Upper lobe of left lung (tissue), 4 donors: ENCODE measurements around the gene RGS11.

Source experiments
- EP300 ChIP-seq, 4 donors: sonication (generic); formaldehyde crosslinking; IDR thresholded peaks; one replicate each; pipeline ENCODE4 v1.5.1; 2017; ENCODE audit warnings: antibody characterized with exemption in 4 of 4, control low read depth in 2 of 4
- POLR2A ChIP-seq, 4 donors: fragments of 450-650 bp; IDR thresholded peaks; one replicate each; pipeline ENCODE4 v1.5.1; 2016 to 2017; ENCODE audit warnings: antibody characterized with exemption in 4 of 4, mild to moderate bottlenecking in 2 of 4
- POLR2AphosphoS5 ChIP-seq, 2 donors: sonication (generic); formaldehyde crosslinking; IDR thresholded peaks; one replicate each; pipeline ENCODE4 v1.5.1; 2017; ENCODE audit warnings: antibody characterized with exemption in 2 of 2
- TF ChIP-seq, protein P1 (sequence below), 6 experiments: fragments of 450-650 bp in 4 of 6; fragments of 200-600 bp in 2 of 6; sonication (generic) in 2 of 6; IDR thresholded peaks; one replicate each; pipeline ENCODE4 v1.5.1; 2016 to 2019; ENCODE audit warnings: antibody characterized with exemption in 6 of 6

DNA sequence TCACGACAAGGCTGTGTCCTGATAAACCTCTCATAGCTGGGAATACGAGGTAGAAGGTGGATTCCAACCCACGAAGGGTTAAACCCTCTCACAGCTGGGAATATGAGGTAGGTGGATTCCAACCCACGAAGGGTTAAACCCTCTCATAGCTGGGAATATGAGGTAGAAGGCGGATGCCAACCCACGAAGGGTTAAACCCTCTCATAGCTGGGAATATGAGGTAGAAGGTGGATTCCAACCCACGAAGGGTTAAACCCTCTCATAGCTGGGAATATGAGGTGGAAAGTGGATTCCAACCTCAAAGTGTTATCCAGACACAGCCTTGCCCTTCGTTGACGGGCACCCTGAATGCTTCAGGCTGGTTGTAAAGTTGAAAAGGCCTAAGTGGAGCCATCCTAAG is 45.8 kb upstream of the RGS11 start:
- TF ChIP-seq, protein P1, sequence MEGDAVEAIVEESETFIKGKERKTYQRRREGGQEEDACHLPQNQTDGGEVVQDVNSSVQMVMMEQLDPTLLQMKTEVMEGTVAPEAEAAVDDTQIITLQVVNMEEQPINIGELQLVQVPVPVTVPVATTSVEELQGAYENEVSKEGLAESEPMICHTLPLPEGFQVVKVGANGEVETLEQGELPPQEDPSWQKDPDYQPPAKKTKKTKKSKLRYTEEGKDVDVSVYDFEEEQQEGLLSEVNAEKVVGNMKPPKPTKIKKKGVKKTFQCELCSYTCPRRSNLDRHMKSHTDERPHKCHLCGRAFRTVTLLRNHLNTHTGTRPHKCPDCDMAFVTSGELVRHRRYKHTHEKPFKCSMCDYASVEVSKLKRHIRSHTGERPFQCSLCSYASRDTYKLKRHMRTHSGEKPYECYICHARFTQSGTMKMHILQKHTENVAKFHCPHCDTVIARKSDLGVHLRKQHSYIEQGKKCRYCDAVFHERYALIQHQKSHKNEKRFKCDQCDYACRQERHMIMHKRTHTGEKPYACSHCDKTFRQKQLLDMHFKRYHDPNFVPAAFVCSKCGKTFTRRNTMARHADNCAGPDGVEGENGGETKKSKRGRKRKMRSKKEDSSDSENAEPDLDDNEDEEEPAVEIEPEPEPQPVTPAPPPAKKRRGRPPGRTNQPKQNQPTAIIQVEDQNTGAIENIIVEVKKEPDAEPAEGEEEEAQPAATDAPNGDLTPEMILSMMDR (IDR thresholded peaks at IDR 0.05) = no peak
- TF ChIP-seq POLR2A (IDR thresholded peaks at IDR 0.05) (no peak), POLR2AphosphoS5 (IDR thresholded peaks at IDR 0.05) (no peak), EP300 (IDR thresholded peaks at IDR 0.05) (no peak)
